HG03066 (cell line): ENCODE measurements around the gene CKB.
"Not testable (repeated sequence)": the region's sequence is repeated elsewhere in the genome, so short reads cannot be mapped to it uniquely, and the experiment has no call there.

ENCODE experiments used
- ATAC-seq: cut with Tn5 transposase; IDR thresholded peaks from one replicate; pipeline ENCODE4 v1.9.1; 2021; ENCODE audit warnings: low read depth; ENCODE audit not compliant: unreplicated experiment

CKB gene

GRCh38 chr14:103516426-103517173, 6.0 kb downstream of the CKB start:
- ATAC-seq, result no peak

GRCh38 chr14:103514596-103515421, 7.8 kb downstream of the CKB start:
- ATAC-seq, result no peak

GRCh38 chr14:103512701-103513611, 9.7 kb downstream of the CKB start:
- no peak for ATAC-seq

- ATAC-seq, result not testable (repeated sequence)
Observed at GRCh38 chr14:103512180-103512579, 10.4 kb downstream of the CKB start.

- no peak for ATAC-seq
Observed at GRCh38 chr14:103510724-103511693, 11.6 kb downstream of the CKB start.

GRCh38 chr14:103509864-103510723, 12.5 kb downstream of the CKB start:
- no peak for ATAC-seq

GRCh38 chr14:103508521-103509329, 13.9 kb downstream of the CKB start:
- ATAC-seq, result no peak

GRCh38 chr14:103507751-103508150, 14.9 kb downstream of the CKB start:
- no peak for ATAC-seq

- no peak for ATAC-seq
Observed at GRCh38 chr14:103504991-103505565, 17.6 kb downstream of the CKB start.

GRCh38 chr14:103503296-103503695, 19.3 kb downstream of the CKB start:
- ATAC-seq, result no peak

GRCh38 chr14:103502877-103503276, 19.8 kb downstream of the CKB start:
- no peak for ATAC-seq

- no peak for ATAC-seq
Observed at GRCh38 chr14:103501921-103502669, 20.5 kb downstream of the CKB start.

- no peak for ATAC-seq
Observed at GRCh38 chr14:103501041-103501870, 21.4 kb downstream of the CKB start.

- no peak for ATAC-seq
Observed at GRCh38 chr14:103500148-103500990, 22.3 kb downstream of the CKB start.

- no peak for ATAC-seq
Observed at GRCh38 chr14:103499709-103500108, 22.9 kb downstream of the CKB start.
